SU-DHL-6 (cell line): Measurements from ENCODE around the gene COBLL1.

ENCODE experiments used
- H2AFZ ChIP-seq: fragments of 200-600 bp; sonication (generic); 2 replicates; pipeline ENCODE4 v1.6.1; 2014; ENCODE audit warnings: low read depth, mild to moderate bottlenecking, moderate library complexity, mixed read lengths, antibody characterized with exemption, low read length; ENCODE audit not compliant: severe bottlenecking
- H3F3A ChIP-seq: fragments of 200-600 bp; shearing (Covaris generic); 2 replicates; pipeline ENCODE4 v1.6.0; 2016; ENCODE audit warnings: antibody characterized with exemption, mild to moderate bottlenecking; ENCODE audit not compliant: insufficient read depth
- H3K27ac ChIP-seq: fragments of 200-600 bp; sonication (generic); 2 replicates; pipeline ENCODE4 v1.5.1; 2016; ENCODE audit warnings: low read depth, mild to moderate bottlenecking, low read length, moderate library complexity, mixed read lengths
- H3K27me3 ChIP-seq: fragments of 200-600 bp; sonication (generic), shearing (Covaris generic); 2 replicates; pipeline ENCODE4 v1.6.0; 2014; ENCODE audit warnings: mild to moderate bottlenecking, low read length
- H3K36me3 ChIP-seq: fragments of 200-600 bp; sonication (generic); 2 replicates; pipeline ENCODE4 v1.6.1; 2014; ENCODE audit warnings: mild to moderate bottlenecking, low read length, mixed read lengths
- H3K4me2 ChIP-seq: fragments of 300-600, 200-600 bp; shearing (Covaris generic), sonication (generic); 2 replicates; pipeline ENCODE4 v1.6.0; 2014; ENCODE audit warnings: low read length, low read depth, mild to moderate bottlenecking; ENCODE audit not compliant: poor library complexity, severe bottlenecking
- H3K4me3 ChIP-seq: fragments of 200-600 bp; sonication (generic); 2 replicates; pipeline ENCODE4 v1.5.1; 2014; ENCODE audit warnings: antibody characterized with exemption, low read length, mild to moderate bottlenecking, mixed read lengths; ENCODE audit not compliant: insufficient read depth, poor library complexity, severe bottlenecking
- H3K79me2 ChIP-seq: fragments of 200-600 bp; sonication (generic); 2 replicates; pipeline ENCODE4 v1.6.1; 2014; ENCODE audit warnings: mild to moderate bottlenecking, low read length, moderate library complexity; ENCODE audit not compliant: insufficient read depth
- H3K9ac ChIP-seq: fragments of 200-600 bp; sonication (generic); 2 replicates; pipeline ENCODE4 v1.7.0; 2014; ENCODE audit warnings: mild to moderate bottlenecking, low read length
- H3K9me2 ChIP-seq: fragments of 200-600 bp; sonication (generic); replicated peaks from 2 replicates; pipeline ENCODE4 v1.6.1; 2014; ENCODE audit warnings: low read length; ENCODE audit not compliant: insufficient read depth
- H3K9me3 ChIP-seq: fragments of 200-600 bp; sonication (generic); 2 replicates; pipeline ENCODE4 v1.6.1; 2014; ENCODE audit warnings: low read length, mixed read lengths; ENCODE audit not compliant: insufficient read depth
- H4K20me1 ChIP-seq: fragments of 200-600 bp; sonication (generic); 2 replicates; pipeline ENCODE4 v1.6.1; 2014; ENCODE audit warnings: low read depth, mild to moderate bottlenecking, antibody characterized with exemption, low read length, moderate library complexity, mixed read lengths
- EZH2phosphoT487 ChIP-seq: fragments of 200-600 bp; sonication (generic), shearing (Covaris generic); conservative IDR thresholded peaks from 2 replicates; pipeline ENCODE4 v1.6.1; 2018; ENCODE audit warnings: mild to moderate bottlenecking, antibody characterized with exemption, low read length, moderate library complexity, mixed read lengths
- TF ChIP-seq, protein P1 (sequence below): fragments of 200-600 bp; sonication (generic); IDR thresholded peaks from one replicate; pipeline ENCODE4 v1.5.1; 2017; ENCODE audit warnings: antibody characterized with exemption, mild to moderate bottlenecking, low read length, moderate library complexity; ENCODE audit not compliant: insufficient read depth, poor library complexity, severe bottlenecking

Gene COBLL1

DNA sequence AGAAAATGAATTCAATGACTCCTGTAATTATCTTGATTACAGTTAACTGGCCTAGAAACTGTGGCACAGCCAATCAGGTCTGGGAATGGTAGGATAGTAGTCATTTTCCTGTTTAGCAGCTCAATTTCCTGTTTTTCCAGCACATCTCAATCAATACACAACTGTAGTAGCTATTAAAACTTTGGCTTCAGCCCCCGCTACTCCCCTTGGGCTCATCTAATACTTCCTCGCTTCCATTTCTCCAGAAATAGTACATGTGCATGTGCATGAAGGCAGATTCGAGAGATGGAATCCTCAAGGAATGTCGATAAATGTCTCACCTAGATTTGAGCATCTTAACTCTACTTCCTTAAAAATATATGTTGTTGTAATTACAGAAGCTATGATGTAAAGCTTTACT is 9.7 kb downstream of the COBLL1 start:
- Histone ChIP-seq H3K9me2 (no peaks in the 10 kb centered on the region), H4K20me1 (no peaks in the 10 kb centered on the region), H3K27ac (no peak overlapping the region), H3K79me2 (no peaks in the 10 kb centered on the region), H3F3A (no peaks in the 10 kb centered on the region), H3K36me3 (no peaks in the 10 kb centered on the region), H3K9ac (no peak overlapping the region), H3K9me3 (no peaks in the 10 kb centered on the region), H3K4me3 (no peak overlapping the region), H3K27me3 (no peaks in the 10 kb centered on the region), H3K4me2 (no peak overlapping the region), H2AFZ (no peak overlapping the region)
- TF ChIP-seq, protein P1, sequence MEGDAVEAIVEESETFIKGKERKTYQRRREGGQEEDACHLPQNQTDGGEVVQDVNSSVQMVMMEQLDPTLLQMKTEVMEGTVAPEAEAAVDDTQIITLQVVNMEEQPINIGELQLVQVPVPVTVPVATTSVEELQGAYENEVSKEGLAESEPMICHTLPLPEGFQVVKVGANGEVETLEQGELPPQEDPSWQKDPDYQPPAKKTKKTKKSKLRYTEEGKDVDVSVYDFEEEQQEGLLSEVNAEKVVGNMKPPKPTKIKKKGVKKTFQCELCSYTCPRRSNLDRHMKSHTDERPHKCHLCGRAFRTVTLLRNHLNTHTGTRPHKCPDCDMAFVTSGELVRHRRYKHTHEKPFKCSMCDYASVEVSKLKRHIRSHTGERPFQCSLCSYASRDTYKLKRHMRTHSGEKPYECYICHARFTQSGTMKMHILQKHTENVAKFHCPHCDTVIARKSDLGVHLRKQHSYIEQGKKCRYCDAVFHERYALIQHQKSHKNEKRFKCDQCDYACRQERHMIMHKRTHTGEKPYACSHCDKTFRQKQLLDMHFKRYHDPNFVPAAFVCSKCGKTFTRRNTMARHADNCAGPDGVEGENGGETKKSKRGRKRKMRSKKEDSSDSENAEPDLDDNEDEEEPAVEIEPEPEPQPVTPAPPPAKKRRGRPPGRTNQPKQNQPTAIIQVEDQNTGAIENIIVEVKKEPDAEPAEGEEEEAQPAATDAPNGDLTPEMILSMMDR = no peak

DNA sequence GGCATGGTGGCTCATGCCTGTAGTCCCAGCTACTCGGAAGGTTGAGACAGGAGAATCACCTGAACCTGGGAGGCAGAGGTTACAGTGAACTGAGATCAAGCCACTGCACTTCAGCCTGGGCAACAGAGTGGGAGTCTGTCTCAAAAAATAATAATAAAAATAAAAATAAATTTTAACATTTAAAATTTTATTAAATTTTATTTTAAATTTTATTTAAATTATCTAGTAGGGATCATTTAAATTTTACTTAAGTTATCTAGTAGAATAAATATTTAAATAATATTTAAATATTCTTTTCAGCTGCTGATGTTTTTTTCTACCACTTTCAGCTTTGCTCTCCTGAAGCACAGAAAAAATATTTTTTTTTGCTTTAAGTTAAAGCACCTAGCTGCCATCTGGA is 10.4 kb downstream of the COBLL1 start:
- Histone ChIP-seq H3K9me3 (no peaks in the 10 kb centered on the region), H3K9me2 (no peaks in the 10 kb centered on the region), H4K20me1 (no peaks in the 10 kb centered on the region), H3K4me3 (no peak overlapping the region), H3K9ac (no peak overlapping the region), H3K36me3 (no peaks in the 10 kb centered on the region), H3K27me3 (no peaks in the 10 kb centered on the region), H3F3A (no peaks in the 10 kb centered on the region), H2AFZ (no peak overlapping the region), H3K27ac (no peak overlapping the region), H3K4me2 (no peak overlapping the region), H3K79me2 (no peaks in the 10 kb centered on the region)
- TF ChIP-seq, protein P1 = no peak
- TF ChIP-seq EZH2phosphoT487 = no peak

DNA sequence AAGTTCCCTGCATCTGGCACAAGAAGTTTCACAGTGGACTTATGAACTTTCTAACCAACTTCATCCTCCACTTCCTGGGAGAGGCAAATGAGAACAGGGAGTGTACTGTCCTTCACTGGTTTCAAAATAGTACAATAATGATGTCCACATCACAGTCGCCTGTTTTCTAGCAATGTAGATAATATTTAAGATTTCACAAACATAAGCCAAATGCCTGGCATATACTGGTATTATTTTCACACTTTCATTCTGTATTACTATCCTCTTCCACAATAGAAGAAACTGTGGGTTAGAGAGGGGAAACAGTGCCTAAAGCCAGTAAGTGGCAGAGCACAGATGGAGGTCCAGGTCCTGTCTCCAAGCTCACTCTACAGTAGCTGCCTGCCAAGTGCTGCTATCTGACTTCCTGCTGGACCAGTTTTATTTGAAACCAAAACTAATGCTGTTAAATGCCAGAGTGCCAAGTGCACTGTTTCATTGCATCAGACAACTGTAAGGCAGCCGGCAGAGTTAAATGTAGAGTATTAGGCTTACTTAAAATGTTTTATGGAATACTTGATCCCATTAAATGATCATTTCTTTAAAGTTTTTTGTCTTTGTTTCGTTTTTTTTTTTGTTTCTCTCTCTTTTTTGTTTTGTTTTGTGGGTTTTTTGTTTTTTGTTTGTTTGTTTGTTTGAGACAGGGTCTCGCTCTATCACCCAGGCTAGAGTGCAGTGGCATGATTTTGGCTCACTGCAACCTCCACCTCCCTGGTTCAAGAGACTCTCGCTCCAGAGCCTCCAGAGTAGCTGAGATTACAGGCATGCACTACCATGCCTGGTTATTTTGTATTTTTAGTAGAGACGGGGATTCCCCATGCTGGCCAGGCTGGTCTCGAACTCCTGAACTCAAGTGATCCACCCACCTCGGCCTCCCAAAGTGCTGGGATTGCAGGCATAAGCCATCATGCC is 15.1 kb downstream of the COBLL1 start:
- no peak overlapping the region for H3K4me3 ChIP-seq
- no peaks in the 10 kb centered on the region for H3K9me2 ChIP-seq
- H3K36me3 ChIP-seq = no peaks in the 10 kb centered on the region
- no peaks in the 10 kb centered on the region for H4K20me1 ChIP-seq
- no peaks in the 10 kb centered on the region for H3K27me3 ChIP-seq
- no peaks in the 10 kb centered on the region for H3K9me3 ChIP-seq
- H3K4me2 ChIP-seq = no peak overlapping the region
- TF ChIP-seq, protein P1 = no peak
- no peak for TF ChIP-seq EZH2phosphoT487
- H3K9ac ChIP-seq = no peak overlapping the region
- H3K27ac ChIP-seq = no peak overlapping the region
- H3F3A ChIP-seq = no peaks in the 10 kb centered on the region
- H3K79me2 ChIP-seq = no peaks in the 10 kb centered on the region
- H2AFZ ChIP-seq = no peak overlapping the region
